Measurements from ENCODE around the gene CRABP1.

CRABP1 gene

DNA sequence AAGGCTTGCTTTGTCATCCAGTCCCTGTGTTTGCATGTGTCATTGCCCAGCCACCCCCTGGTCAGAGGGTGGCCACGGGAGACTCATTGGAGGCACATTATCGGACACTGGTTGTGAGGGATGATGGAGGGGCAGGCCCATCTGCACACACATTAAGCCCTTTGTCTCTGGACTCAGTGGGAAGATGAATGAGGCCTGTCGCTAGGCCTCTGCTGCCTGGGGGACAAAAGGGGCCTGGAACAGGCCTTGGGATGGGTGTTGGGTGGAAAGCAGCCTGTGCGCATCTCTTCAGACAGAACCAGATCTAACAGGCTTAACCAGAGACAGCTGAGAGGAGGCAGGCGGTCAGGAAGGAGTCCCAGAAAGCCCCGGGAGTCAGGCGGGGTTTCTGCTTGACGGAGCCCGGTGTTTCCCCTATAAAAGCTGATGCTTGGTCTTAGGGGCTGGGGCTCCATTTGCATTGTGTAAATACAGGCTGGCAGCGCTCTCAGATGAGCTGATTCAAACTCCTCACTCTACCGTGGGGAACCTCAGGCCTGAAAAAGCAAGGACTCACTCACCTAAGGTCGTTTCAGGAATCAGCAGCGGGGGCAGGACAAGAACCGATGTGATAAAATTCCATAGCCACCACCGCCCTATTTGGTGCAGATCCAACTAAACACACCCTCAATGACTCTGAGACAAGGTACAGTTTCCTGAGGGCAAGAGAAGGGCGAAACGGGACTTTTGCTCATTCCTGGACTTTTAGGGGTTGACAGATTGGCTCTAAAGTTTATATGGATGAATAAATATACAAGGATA lies 23.7 kb upstream of the CRABP1 start:
- no peak for DNase-seq (ENCODE audit: low read depth in 2 of 2, low spot score in 1 of 2)

DNA sequence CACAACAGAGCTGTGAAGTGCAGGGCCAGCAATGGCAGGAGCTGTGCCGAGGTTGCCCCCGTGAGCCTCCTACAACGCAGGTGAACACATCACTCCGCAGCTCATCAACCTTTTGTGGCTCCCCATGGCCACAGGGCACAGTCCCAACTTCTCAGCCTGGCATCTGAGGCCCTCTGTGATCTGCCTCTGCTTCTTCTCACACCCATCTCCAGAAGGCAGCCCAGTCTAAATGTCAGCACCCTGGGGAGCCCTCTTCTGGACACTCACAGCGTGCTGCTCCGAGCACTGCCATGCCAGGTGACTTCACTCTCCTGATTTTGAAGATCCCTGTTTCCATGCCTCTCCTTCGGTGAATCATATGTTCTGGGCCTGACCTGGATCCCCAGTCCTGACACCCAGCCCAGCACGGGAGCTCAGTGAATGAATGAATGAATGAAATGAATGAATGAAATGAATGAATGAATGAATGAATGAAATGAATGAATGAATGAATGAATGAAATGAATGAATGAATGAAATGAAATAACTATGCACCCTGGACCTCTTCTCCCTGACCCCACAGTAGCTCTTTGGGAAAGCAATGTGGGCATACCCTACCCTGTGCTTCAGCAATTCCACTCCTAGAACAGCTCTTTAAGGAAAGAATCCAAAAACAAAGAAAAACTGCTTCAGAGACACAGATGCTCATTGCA lies 22.9 kb upstream of the CRABP1 start:
- no peak for DNase-seq (ENCODE audit: low read depth in 2 of 2, low spot score in 1 of 2)

DNA sequence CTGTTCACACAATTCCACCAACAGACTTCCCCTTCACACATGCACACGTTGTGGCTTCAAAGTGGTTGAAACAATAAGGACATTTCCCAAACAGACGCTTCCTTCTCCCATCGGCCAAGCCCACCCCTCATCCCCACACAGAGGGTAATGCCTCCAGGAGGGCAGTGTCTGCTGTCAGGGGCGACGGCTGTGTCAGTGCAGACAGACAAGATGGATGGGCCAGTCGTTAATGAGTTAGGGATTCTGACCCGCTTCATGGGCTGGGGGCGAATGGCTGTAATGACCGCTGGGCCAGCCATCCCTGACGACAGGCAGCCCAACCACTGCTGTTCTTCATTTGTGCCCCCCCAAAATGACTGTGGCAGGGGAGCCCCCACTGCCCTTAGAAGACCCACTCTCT lies 20.6 kb upstream of the CRABP1 start:
- DNase-seq (ENCODE audit: low read depth in 2 of 2, low spot score in 1 of 2), result no peak

DNA sequence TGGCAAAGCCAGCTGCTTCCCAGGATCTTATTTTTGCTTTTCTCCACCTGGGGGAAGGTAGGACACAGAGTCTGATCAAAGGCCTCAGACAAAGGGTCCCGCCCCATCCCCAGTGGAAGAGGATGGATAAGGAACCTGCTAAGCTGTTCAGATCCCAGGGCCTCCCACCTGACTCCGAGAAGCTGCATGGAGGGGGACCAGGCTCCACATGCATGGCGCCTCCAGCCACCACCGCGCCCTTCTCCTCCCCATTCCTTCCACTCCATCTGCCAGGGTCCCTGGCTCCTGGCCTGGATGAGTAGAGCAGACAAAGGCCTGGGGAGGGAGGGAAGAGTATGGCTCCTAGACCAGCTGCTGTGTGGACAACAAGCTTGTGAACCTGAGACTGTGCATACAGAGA lies 20.0 kb upstream of the CRABP1 start:
- DNase-seq (ENCODE audit: low read depth in 2 of 2, low spot score in 1 of 2), result no peak

DNA sequence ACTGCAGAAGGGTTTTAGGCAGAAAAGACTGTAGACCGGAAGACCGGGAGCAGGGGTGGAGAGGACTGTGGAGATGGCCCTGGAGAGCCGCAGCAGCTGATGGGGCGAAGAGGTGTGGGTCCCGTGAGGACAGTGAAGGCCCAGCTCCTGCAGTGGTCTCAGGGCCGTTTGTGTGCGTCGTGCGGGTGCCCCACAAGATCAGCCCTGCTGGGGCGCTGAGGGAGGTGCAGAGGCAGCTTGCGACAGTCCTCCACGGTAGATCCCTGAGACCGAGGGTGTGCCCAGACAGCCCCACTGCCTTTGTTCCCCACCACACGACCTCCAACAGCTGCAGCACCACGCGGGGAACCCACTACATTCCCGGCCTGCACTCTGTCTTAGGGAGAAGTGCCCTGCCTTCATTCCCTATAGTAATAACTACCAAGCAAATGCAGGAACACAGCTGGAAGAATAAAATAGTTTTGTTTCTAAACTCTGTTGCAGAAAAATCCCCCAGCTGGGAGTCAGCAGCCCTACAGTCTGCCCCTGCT lies 19.0 kb upstream of the CRABP1 start:
- no peak for DNase-seq (ENCODE audit: low read depth in 2 of 2, low spot score in 1 of 2)

DNA sequence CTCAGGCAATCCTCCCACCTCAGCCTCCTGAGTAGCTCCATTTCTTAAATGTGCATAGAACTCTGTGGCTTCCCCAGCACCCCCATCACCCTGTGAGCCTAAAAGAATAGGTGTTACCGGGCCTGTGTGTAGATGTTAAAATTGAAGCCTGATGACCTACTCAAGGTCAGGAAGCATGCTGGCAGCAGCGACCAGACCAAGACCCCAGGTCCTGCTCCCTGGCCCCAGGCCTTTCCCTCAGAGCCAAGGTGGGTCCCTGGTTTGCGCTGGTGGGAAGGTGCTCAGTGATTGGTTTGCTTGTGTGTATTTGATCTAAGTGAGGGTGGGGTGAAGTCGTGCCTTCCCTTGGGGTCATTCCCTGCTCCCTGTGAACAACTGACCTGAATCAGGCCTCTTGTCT lies 18.4 kb upstream of the CRABP1 start:
- DNase-seq (ENCODE audit: low read depth in 2 of 2, low spot score in 1 of 2), result no peak

DNA sequence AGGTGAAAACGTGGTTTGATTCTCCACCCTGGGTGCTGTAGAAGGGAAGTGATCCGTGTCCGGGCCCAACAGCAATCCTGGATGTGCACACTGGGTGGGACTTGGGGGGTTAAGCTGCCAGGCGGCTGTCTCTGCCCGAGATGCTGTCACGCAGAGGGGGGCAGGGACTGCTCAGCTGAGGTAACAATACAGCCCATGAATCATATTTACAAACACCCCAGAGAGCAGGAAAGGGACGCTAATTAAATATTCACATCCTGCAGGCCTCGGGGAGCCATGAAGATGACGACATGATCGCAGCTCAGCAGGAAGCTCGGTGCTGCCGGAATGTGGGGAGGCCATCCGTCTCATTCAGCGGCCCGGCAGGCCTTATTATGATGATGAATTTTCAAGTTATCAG lies 17.9 kb upstream of the CRABP1 start:
- no peak for DNase-seq (ENCODE audit: low read depth in 2 of 2, low spot score in 1 of 2)

DNA sequence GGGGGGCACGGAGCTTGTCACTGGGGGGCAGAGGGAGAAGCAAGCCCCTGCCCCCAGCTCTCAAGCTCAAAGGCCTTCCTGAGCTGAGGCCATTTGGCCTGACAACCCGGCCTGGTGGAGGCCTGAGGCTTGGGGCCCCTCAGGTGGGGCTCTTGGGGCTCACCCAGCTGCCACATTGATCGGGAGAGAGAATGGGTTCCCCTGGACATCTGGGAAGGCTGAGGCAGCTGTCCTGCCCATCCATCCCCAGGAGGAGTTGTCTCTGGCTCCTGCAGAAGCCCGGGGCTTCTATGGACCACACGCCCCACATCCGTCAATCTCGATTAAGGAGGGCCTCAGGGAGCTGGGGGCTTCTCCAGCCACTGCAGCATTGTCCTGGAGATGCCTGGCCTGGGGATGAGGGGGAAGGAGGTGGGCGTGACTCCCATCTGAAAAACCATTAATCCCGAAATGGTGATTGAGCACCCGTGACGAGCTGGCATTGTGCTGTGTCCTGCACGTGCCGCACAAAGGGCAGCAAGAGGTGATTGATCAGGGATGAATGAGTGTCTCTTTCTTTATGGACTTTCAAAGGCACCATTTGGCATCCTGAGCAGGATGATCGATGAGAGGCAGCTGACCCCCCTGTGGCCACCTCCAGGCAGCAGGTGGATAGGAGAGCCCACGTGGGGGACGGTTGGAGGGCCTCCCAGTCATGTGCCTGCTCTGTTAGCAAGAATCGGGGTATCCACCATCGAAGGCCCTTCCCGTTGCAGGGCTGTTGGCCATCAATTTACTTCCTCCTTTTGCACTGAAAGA lies 17.2 kb upstream of the CRABP1 start:
- DNase-seq (ENCODE audit: low read depth in 2 of 2, low spot score in 1 of 2), result no peak

DNA sequence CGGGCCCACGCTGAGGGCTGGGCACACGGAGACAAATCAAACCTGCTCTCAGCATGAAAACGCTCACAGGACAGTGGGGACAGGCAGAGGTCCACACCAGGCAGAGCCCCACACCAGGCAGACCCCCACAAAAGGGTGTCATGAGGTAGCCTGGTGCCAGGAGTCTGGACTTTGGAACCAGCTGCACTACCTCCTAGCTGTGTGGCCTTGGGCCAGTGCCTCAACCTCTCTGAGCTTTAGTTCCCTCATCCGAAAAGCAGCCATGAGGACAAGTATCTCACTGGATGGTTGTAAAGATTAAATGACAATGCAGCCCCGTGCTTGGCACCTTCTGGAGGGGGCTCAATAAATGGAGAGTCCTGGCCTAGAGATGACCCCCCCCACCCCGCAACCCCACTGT lies 16.5 kb upstream of the CRABP1 start:
- DNase-seq (ENCODE audit: low read depth in 2 of 2, low spot score in 1 of 2), result no peak

DNA sequence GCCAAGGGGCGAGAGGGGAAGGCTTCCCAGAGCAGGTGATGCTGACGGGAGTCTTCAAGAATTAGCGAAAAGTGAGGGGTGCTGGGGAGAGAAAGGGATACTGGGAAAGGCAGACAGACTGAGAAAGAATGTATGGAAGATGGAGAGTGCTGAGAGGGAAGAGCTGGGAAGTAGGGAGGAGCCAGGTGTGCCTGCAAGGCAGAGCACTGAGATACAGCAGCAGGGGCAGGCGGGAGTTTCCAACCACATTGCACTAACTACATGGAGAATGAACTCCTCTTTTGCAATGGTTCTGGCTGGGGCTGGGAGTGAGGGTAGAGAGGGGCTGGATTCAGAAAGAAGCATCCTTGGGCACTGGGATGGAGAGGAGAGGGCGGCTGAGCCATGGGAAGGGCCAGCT lies 16.0 kb upstream of the CRABP1 start:
- DNase-seq (ENCODE audit: low read depth in 2 of 2, low spot score in 1 of 2), result no peak

DNA sequence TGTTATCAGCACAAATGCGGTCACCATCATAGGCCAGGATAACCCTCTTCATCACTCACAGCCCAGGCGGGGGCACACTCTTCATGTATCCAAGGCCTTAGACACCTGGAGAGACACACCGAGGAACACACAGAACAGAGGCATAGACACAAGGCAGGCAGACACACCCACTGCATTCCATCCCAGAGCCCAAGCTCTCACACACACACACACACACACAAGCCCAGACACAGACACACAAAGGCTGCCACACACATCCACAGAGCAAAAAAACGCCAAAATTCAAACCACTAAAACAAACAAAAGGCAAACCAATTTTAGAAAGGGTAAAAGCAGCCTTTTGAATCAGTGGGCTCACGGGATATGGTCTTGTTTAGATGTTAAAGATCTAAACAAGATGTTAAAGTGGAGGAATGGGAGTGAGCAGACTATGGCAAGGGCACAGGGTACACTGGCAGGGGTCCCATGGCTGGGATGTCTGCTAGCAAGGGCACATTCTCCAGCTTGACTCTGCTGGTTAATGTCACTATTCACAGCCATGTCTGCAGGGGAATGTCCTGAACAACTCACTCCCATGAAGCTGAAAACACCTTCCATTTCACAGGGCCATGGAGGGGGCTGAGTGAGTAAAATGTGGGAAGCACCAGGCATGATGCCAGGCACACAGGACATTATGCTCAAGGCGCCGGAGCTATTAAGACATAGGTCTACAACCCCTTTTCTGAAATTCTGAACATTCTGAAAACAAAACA lies 14.9 kb upstream of the CRABP1 start:
- DNase-seq (ENCODE audit: low read depth in 2 of 2, low spot score in 1 of 2), result no peak

DNA sequence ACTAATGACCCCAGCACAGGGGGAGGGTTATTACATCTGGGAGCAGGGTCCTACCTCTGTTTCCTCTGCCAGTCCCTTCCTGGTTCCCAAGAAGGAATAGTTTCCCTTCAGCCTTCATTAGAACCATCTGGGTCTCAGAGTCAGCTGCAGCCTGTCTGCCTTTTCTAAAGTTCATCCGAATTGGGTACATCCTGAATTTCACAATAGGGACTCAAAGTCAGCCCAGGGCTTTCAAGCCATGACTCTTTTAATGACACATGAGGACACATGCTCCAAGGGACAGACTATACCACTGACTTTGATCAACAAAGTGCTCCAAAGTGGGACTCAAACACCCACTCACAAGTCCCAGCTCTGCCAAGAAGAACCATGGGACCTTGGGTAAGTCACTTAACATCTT lies 12.7 kb upstream of the CRABP1 start:
- no peak for DNase-seq (ENCODE audit: low read depth in 2 of 2, low spot score in 1 of 2)

DNA sequence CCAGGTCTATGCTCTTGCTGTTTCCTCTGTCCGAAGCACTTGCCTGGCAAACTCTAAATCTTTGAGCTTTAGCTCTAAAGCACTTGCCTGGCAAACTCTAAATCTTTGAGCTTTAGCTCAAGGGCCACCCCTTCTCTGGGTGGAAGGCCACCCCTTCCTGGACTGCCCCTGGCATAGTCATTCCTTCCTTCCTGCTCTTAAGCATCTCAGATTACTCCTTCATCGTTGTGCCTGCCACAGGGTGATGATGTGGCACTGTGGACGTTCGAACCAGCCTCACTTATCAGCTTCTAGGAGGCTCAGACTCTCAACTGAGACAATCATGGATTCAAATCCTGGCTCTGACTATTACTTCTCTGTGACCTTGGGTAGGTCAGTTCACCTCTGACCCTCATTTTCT lies 10.5 kb upstream of the CRABP1 start:
- no peak for DNase-seq (ENCODE audit: low read depth in 2 of 2, low spot score in 1 of 2)

DNA sequence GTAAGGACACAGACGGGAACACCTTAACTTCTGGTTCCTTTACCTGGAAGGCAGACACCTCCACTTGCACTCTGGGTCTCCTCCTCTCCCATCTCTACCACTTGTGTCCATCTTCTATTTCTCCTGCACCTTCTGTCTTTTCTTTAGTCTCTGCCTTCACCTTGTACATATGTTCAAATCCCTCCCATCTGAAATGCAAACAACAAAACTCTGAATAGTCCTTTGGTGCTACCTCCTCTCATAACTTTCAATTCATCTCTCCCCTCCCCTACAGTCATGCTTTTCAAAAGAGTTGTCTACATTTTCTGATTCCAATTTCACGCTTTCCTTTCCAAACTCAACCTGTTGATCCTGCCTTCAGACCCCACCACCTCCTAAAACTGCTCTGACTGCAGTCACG lies 5.3 kb upstream of the CRABP1 start:
- DNase-seq (ENCODE audit: low read depth in 2 of 2, low spot score in 1 of 2), result no peak

DNA sequence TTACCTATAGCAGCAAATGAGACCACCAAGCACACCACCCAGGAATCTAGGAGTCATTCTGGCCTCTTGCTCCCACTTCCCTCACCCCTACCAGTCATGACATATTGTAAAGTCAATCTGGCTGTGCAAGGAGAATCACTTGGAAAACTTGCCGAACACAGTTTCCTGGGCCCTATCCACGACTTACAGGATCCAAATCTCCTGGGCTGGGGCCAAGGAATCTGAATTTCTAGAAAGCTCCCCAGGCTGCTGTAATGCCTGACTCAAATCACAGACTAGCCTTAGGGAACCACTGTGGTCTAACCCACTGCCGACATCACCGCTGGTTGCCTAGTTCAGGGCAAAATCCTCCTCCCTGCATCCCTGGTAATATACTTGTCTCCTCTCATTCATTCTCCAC lies 4.2 kb upstream of the CRABP1 start:
- no peak for DNase-seq (ENCODE audit: low read depth in 2 of 2, low spot score in 1 of 2)

DNA sequence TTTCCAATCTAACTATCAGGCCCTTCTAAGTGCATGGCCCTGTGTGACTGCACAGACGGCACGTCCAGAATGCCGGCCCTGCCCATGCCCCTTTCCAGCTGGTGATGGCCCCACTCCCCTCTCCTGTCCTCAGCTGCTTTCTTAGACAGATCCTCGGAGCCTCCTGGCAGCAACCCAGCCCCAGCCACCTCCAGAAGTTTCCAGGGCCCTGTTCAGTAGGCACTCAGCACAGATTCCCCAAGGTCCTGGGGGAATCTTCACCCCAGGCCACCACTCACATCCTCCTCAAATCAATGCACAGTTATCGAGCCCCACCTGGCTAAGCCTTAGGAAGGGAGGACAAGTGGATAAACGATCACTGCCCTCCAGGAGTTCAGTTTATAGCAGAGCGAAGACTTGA lies 1.4 kb upstream of the CRABP1 start:
- no peak for DNase-seq (ENCODE audit: low read depth in 2 of 2, low spot score in 1 of 2)

DNA sequence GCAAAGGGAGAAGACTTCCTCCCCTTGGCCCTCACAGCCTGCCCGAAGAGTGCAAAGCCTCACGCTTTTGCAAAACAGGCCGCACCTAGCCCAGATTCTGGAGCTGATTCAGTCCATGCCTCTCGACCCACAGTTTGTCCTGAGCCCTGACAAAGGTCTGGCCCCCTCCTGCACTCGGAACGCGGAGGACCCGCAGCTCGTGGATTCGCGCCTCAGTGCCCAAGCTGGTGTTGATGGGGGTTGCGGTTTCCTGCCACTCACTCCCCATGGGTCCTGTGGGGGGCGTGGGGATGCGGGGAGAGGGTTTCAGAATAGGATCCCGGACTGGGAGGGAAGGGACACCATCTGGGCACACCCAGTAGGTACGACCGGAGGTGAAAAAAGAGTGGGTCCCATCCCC lies 594 bp upstream of the CRABP1 start:
- no peak for DNase-seq (ENCODE audit: low read depth in 2 of 2, low spot score in 1 of 2)

DNA sequence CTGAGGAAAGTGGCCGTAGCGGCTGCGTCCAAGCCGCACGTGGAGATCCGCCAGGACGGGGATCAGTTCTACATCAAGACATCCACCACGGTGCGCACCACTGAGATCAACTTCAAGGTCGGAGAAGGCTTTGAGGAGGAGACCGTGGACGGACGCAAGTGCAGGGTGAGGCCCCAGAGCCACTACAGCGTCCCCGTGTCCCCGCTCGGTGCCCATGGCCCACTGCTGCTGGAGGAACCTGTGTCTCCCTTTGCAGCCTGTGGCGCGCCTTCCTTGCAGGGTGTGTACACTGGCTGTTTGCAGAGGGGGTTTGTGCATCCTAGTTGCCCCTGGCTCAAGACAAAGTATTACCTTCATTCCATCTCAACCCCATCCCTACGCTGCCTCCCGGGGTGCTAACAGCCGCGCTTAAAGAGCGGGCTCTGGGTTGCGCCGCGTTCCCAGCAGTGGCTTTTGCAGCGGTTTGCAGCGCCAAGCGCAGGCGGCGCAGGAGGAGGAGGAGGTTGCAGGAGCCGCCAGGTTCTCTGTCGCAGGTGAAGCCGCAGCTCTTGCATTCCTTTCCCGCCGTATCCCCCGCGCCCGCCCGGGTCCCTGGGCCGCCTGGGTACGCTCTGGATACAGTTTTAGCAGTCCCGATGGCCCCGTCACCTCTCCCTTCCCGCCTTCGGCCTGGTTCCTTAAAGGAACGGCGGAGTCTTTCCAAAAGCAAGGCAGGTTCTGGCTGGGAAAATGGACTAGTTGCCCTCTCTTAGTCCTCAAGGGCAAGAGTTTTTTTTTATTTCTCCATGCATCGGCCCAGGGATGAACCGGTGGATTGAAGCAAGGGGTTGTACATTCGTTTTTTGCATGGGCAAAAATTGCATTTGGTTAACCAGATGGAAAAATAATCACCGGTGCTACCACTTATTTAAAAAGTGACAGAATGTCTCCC lies 1.2 kb downstream of the CRABP1 start:
- no peak for DNase-seq (ENCODE audit: low read depth in 2 of 2, low spot score in 1 of 2)

DNA sequence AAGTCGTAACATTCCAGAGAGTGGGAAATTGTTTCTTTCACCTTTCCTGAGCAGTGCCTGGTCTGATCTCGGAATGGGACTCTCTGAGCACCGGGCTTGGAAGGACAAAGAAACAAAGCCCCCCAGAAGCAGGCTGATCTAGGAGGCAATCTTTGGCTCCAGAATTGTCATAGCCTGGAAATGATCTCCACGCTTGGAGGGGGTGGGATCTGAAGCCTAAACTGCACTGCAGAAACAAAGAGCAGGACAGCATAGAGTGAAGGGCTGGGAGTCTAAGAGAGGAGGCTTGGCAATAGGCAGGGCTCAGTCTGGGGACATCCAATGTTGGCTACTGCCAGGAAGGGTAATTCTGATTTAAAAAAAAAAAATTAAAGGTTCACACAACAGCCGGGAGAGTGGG lies 1.9 kb downstream of the CRABP1 start:
- no peak for DNase-seq (ENCODE audit: low read depth in 2 of 2, low spot score in 1 of 2)
